Stimulated activated CD4-positive, alpha-beta T cell treated with anti-CD3 and anti-CD28 coated beads, TNF-alpha, amount 100 ng/mL, for 48 hours (primary cell): Measurements from ENCODE around the gene DDX20.

Experiments
- DNase-seq, 3 donors: peaks; one replicate each; pipeline ENCODE4 v3.0.0-alpha.2; 2020; ENCODE audit warnings: low read depth in 3 of 3

DDX20 gene

GRCh38 chr1:111747947-111748346 lies 7.8 kb upstream of the DDX20 start:
- DNase-seq, result no peak

- no peak for DNase-seq
Measured at GRCh38 chr1:111749628-111750027, 6.1 kb upstream of the DDX20 start.

GRCh38 chr1:111750856-111751255 lies 4.8 kb upstream of the DDX20 start:
- no peak for DNase-seq

- DNase-seq, result no peak
Measured at GRCh38 chr1:111751906-111752575, 3.7 kb upstream of the DDX20 start.

GRCh38 chr1:111754984-111755330 lies 744 bp upstream of the DDX20 start:
- DNase-seq, result peak in 1 of 3 donors; percentile 5

- DNase-seq, result no peak
Measured at GRCh38 chr1:111756124-111756513, 418 bp downstream of the DDX20 start.

GRCh38 chr1:111758373-111758772 lies 2.7 kb downstream of the DDX20 start:
- no peak for DNase-seq

GRCh38 chr1:111761717-111762116 lies 6.0 kb downstream of the DDX20 start:
- DNase-seq, result no peak

- DNase-seq, result no peak
Measured at GRCh38 chr1:111762332-111762731, 6.6 kb downstream of the DDX20 start.

- DNase-seq, result no peak
Measured at GRCh38 chr1:111768023-111768422, 12.3 kb downstream of the DDX20 start.

- no peak for DNase-seq
Measured at GRCh38 chr1:111768625-111769024, 12.9 kb downstream of the DDX20 start.

- DNase-seq, result peak in 2 of 3 donors; percentile 13 to 14
Measured at GRCh38 chr1:111769517-111770146, 13.9 kb downstream of the DDX20 start.

- no peak for DNase-seq
Measured at GRCh38 chr1:111770916-111771315, 15.2 kb downstream of the DDX20 start.

GRCh38 chr1:111775966-111776365 lies 20.3 kb downstream of the DDX20 start:
- DNase-seq, result no peak

- no peak for DNase-seq
Measured at GRCh38 chr1:111776391-111776790, 20.7 kb downstream of the DDX20 start.

- no peak for DNase-seq
Measured at GRCh38 chr1:111776861-111777260, 21.2 kb downstream of the DDX20 start.

- no peak for DNase-seq
Measured at GRCh38 chr1:111777301-111777700, 21.6 kb downstream of the DDX20 start.

- no peak for DNase-seq
Measured at GRCh38 chr1:111778066-111778465, 22.4 kb downstream of the DDX20 start.

- no peak for DNase-seq
Measured at GRCh38 chr1:111778541-111779051, 22.9 kb downstream of the DDX20 start.

- no peak for DNase-seq
Measured at GRCh38 chr1:111779546-111779945, 23.8 kb downstream of the DDX20 start.

- DNase-seq, result no peak
Measured at GRCh38 chr1:111784273-111784901, 28.7 kb downstream of the DDX20 start.

- DNase-seq, result no peak
Measured at GRCh38 chr1:111786669-111787207, 31.0 kb downstream of the DDX20 start.

- DNase-seq, result no peak
Measured at GRCh38 chr1:111789142-111789541, 33.4 kb downstream of the DDX20 start.
